ENCODE results near the gene SHISA5. TPM values are rescaled to one million over a fixed set of nuclear protein-coding genes. Genes with fewer than 3 reads are reported as not detected.

Gene SHISA5
- total RNA-seq, 4 donors from 2014 or later: 64.1 to 90.6 (median 75.4) TPM

GRCh38 chr3:48459773-48460516 lies 44.0 kb downstream of the SHISA5 start:
- no peak for TF ChIP-seq CTCF (IDR thresholded peaks at IDR 0.05; ENCODE audit: low read depth)

GRCh38 chr3:48459331-48459730 lies 44.6 kb downstream of the SHISA5 start:
- no peak for TF ChIP-seq CTCF (IDR thresholded peaks at IDR 0.05; ENCODE audit: low read depth)

GRCh38 chr3:48456456-48456855 lies 47.5 kb downstream of the SHISA5 start:
- no peak for TF ChIP-seq CTCF (IDR thresholded peaks at IDR 0.05; ENCODE audit: low read depth)

GRCh38 chr3:48451270-48451669 lies 52.7 kb downstream of the SHISA5 start:
- TF ChIP-seq CTCF (IDR thresholded peaks at IDR 0.05; ENCODE audit: low read depth): no peak

GRCh38 chr3:48446425-48447193 lies 57.4 kb downstream of the SHISA5 start, which contains the start of gene ATRIP:
TSS of gene ATRIP (plus strand) at chr3:48446737. CDS start at chr3:48446846, 109 bp downstream.
- TF ChIP-seq CTCF (IDR thresholded peaks at IDR 0.05; ENCODE audit: low read depth): no peak

GRCh38 chr3:48446043-48446424 lies 57.9 kb downstream of the SHISA5 start:
- TF ChIP-seq CTCF (IDR thresholded peaks at IDR 0.05; ENCODE audit: low read depth): no peak

- no peak for TF ChIP-seq CTCF (IDR thresholded peaks at IDR 0.05; ENCODE audit: low read depth)
These were observed 58.6 kb downstream of the SHISA5 start for GRCh38 chr3:48445277-48445882.
